GM06990 (cell line): ENCODE measurements around the gene WIF1.

ENCODE experiments used
- DNase-seq: peaks from one replicate; pipeline ENCODE4 v3.0.0-alpha.2; 2011; ENCODE audit not compliant: insufficient read length; ENCODE audit errors: extremely low read depth
- H3K27me3 ChIP-seq: replicated peaks from 2 replicates; pipeline ENCODE4 v1.6.0; 2011; ENCODE audit warnings: low read length; ENCODE audit not compliant: control insufficient read depth, insufficient read depth
- H3K36me3 ChIP-seq: 2 replicates; pipeline ENCODE4 v1.5.1; 2011; ENCODE audit warnings: low read length; ENCODE audit not compliant: control insufficient read depth, insufficient read depth
- H3K4me3 ChIP-seq: replicated peaks from 2 replicates; pipeline ENCODE4 v1.5.1; 2011; ENCODE audit warnings: low read depth, mild to moderate bottlenecking, control low read depth, low read length
- TF ChIP-seq, protein P1 (sequence below): IDR thresholded peaks from 2 replicates; pipeline ENCODE4 v1.5.1; 2011; ENCODE audit warnings: low read length, control low read depth, mild to moderate bottlenecking, inconsistent platforms; ENCODE audit not compliant: insufficient read depth, poor library complexity, severe bottlenecking

WIF1 gene

DNA sequence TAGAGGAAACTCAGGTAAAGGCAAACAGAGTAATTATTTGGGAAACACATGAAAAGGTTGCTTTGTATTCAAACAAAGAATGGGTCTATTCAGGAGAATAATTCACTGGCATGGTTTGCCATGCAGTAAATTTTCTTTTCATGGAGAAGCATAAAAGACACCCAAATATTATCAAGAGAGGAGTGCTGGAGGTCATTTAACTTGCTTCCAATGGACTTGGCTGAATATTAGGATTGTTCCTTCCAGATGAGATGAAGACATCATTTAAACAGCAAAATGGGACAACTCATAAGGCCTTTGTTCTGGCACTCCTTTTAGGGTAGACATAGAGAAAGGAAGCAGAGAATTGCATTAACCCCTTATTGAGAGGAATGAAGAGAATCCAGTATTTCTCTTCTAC lies 38.7 kb downstream of the WIF1 start:
- DNase-seq, result no peak
- no peaks in the 10 kb centered on the region for H3K27me3 ChIP-seq
- TF ChIP-seq, protein P1, sequence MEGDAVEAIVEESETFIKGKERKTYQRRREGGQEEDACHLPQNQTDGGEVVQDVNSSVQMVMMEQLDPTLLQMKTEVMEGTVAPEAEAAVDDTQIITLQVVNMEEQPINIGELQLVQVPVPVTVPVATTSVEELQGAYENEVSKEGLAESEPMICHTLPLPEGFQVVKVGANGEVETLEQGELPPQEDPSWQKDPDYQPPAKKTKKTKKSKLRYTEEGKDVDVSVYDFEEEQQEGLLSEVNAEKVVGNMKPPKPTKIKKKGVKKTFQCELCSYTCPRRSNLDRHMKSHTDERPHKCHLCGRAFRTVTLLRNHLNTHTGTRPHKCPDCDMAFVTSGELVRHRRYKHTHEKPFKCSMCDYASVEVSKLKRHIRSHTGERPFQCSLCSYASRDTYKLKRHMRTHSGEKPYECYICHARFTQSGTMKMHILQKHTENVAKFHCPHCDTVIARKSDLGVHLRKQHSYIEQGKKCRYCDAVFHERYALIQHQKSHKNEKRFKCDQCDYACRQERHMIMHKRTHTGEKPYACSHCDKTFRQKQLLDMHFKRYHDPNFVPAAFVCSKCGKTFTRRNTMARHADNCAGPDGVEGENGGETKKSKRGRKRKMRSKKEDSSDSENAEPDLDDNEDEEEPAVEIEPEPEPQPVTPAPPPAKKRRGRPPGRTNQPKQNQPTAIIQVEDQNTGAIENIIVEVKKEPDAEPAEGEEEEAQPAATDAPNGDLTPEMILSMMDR, result no peak

DNA sequence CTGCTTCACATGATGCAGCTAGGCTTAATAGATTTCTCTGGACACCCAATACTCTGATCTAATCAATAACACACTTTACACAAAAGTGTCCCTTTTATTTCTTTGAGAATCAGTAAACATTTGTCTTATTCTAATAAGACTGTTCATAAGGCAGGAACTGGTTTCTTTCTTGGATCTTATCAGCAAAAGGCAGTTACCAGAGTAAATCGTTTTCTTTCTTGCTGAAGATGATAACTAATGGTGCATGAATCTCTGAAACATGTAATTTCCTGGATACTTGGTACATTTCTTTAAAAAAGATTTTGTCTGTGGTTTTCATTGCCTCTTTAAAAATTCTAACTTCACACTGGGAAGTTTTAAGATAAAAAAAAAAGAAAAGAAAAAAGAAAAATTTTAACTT lies 39.6 kb downstream of the WIF1 start:
- H3K4me3 ChIP-seq, result no peak overlapping the region
- DNase-seq, result no peak
- TF ChIP-seq, protein P1, result no peak
- H3K36me3 ChIP-seq, result no peaks in the 10 kb centered on the region
- H3K27me3 ChIP-seq, result no peaks in the 10 kb centered on the region

More for the DNA sequence above, 38.7 kb downstream of the WIF1 start:
- H3K36me3 ChIP-seq, result no peaks in the 10 kb centered on the region
- H3K4me3 ChIP-seq, result no peak overlapping the region

DNA sequence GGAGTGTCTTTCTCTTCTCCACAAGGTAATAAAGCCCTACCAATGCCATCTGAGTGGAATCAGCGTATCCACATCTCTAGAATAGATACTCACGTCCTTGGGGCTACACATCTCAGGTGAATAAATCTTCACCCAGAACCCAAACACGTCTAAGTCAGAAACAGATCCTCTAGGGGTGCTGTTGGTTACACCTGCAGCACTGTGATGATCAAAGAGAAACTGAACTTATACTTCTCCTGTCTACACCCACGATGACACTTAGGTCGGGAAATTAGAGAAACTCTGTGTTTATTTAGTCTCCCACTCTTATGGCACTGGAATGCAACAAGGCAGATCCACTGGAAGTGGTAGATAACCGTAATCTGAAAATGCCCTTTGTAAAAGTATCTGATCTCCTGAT lies 46.2 kb downstream of the WIF1 start:
- no peak for DNase-seq
- H3K27me3 ChIP-seq, result no peaks in the 10 kb centered on the region
- TF ChIP-seq, protein P1, result peak; percentile 45
- no peaks in the 10 kb centered on the region for H3K36me3 ChIP-seq
- no peak overlapping the region for H3K4me3 ChIP-seq

DNA sequence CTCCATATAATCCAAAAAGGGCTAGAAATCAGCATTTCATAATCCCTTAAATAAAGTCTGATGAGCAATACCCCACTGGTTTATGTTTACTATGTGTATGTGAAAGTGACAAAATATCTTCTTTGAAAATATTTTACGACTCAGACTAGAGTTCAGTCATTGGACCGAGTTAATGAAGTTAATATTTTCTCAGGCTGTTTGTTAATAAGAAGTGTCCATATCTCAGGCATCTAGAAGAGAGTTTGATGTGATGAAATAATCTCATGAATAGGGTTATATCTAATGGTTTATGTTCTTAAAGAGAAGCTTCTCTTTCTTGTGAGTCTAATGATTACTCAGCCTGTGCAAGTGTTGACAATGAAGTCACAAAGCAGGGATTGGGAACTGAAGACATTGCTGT lies 51.8 kb downstream of the WIF1 start:
- no peak for DNase-seq
- TF ChIP-seq, protein P1, result no peak
- H3K4me3 ChIP-seq, result no peak overlapping the region
- no peaks in the 10 kb centered on the region for H3K36me3 ChIP-seq
- no peaks in the 10 kb centered on the region; the same call in 1 of the 2 replicates for H3K27me3 ChIP-seq

DNA sequence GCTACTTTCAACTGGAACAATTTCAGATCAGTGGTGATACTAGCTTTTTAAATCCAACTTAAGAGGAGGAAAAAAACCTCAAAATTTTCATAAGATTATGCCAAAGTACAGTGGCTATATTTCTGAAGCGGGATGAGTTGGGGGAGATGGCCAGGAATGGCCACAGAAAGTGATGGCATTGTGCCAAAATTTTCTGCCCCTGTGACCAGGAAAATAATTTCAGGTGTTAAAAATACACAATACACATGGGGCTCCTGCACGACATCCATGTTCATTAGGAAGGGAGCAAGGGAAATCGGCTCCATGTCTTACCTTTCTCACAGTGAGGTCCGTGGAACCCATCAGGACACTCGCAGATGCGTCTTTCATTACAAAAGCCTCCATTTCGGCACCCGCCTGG lies 53.7 kb downstream of the WIF1 start:
- DNase-seq, result no peak
- Histone ChIP-seq H3K4me3 (no peak overlapping the region), H3K27me3 (no peaks in the 10 kb centered on the region; the same call in 1 of the 2 replicates), H3K36me3 (no peaks in the 10 kb centered on the region)
- TF ChIP-seq, protein P1, result no peak

DNA sequence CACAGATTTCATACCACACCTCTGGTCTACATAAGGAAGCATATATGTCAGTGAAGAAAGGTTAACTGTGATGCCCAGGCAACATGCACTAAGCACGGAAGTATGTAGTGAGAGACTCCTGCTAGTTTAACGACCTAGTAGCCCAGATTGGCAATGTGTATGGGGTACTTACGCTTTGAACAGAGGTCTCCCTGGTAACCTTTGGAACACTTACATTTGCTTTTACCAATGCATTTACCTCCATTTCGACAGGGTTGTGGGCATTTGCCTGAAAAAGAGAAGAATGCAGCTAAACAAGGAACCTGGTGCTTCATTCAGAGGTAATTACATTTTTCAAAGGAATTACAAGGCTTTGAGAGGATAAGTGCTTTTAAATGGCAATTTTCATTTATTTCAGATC lies 65.2 kb downstream of the WIF1 start:
- Histone ChIP-seq H3K4me3 (no peak overlapping the region), H3K27me3 (no peaks in the 10 kb centered on the region; the same call in 1 of the 2 replicates), H3K36me3 (no peaks in the 10 kb centered on the region)
- no peak for DNase-seq
- TF ChIP-seq, protein P1, result no peak
